Body of pancreas (tissue), 4 donors: ENCODE measurements around the gene SLC36A2. TPM values are rescaled to one million over a fixed set of nuclear protein-coding genes. Genes with fewer than 3 reads are reported as not detected.

Experiments
- ATAC-seq: fragments of 150-250 bp; one replicate; pipeline ENCODE4 v1.9.1; 2016
- DNase-seq, 4 donors: peaks; one replicate each; pipeline ENCODE4 v3.0.0-alpha.2; 2019
- H3K27ac ChIP-seq, 4 donors: fragments of 200-600 bp; sonication (generic); 1 replicate in 3 of 4; 2 replicates in 1 of 4; pipeline versions ENCODE4 v1.5.1 to v1.6.1; 2016 to 2019; ENCODE audit warnings: mild to moderate bottlenecking in 1 of 4, mixed read lengths in 1 of 4, moderate library complexity in 1 of 4
- H3K27me3 ChIP-seq, 2 donors: fragments of 200-600 bp; sonication (generic); one replicate each; pipeline ENCODE4 v1.6.0; 2016; ENCODE audit warnings: mild to moderate bottlenecking in 1 of 2
- H3K36me3 ChIP-seq, 2 donors: fragments of 200-600 bp; sonication (generic); replicated peaks in 1 of 2; 2 replicates each; pipeline ENCODE4 v1.5.1; 2016; ENCODE audit warnings: low read depth in 2 of 2; ENCODE audit not compliant: insufficient read depth in 1 of 2
- H3K4me1 ChIP-seq: fragments of 200-600 bp; sonication (generic); one replicate; pipeline ENCODE4 v1.6.0; 2016
- H3K4me3 ChIP-seq, 2 donors: fragments of 200-600 bp; sonication (generic); 1 replicate in 1 of 2; 2 replicates in 1 of 2; pipeline ENCODE4 v1.5.1; 2016 to 2019
- H3K9me3 ChIP-seq, 3 donors: fragments of 200-600 bp; sonication (generic); 1 replicate in 2 of 3; 2 replicates in 1 of 3; pipeline ENCODE4 v1.5.1; 2016
- POLR2A ChIP-seq, 3 donors: fragments of 450-650 bp; IDR thresholded peaks; one replicate each; pipeline ENCODE4 v1.6.1; 2016; ENCODE audit warnings: antibody characterized with exemption in 3 of 3, mild to moderate bottlenecking in 2 of 3
- WGBS, 2 donors: methylation state at CpG; one replicate each; pipeline ENCODE4 v1.1.5; 2017; 5-methylcytosine and 5-hydroxymethylcytosine counted together
- intact Hi-C: fragments of 100-400 bp; cut with DNase I; formaldehyde crosslinking; loops from one replicate; pipeline ENCODE4 v1.15.1; 2023
- total RNA-seq, 2 donors: library from RNA; depleted of rRNA; stranded (reverse); fragments of >200 nt; gene quantifications; one replicate each; pipeline ENCODE4 v1.1.0, GENCODE V29; 2016
- TF ChIP-seq, protein P1 (sequence below), 7 experiments: fragments of 450-650 bp in 4 of 7; fragments of 200-600 bp in 3 of 7; sonication (generic) in 3 of 7; IDR thresholded peaks; one replicate each; pipeline ENCODE4 v1.5.1; 2016 to 2019; ENCODE audit warnings: antibody characterized with exemption in 7 of 7

The SLC36A2 gene
- not detected for total RNA-seq

DNA sequence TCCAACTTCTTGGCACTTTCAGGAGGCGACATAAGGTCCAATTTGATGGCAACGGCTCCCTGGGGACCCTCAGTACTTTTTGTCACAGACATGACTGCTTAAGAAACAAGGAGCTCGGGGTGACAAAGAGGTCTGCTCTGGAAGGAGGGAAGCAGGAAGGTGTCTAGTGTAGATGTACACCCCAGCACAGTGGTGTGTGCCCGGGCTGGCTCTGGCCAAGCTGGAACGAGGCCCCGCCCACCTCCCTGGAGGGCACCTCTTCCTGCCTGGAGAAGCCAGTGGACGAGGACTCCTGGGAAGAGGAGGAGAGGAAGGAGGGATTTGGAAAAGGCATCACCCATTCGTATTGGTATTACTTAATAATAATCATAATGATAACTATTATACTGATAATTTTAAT lies at the start of gene SLC36A2:
Gene SLC36A2 (minus strand): TSS at position 191 of the 400 bp plus-strand sequence. CDS start 99 bp downstream, at position 92.
- Histone ChIP-seq H3K36me3 (no peaks in the 10 kb centered on the region), H3K27me3 (no peaks in the 10 kb centered on the region), H3K4me3 (no peak within 1 kb of the TSS), H3K27ac (no peak within 1 kb of the TSS), H3K4me1 (no peaks in the 10 kb centered on the region), H3K9me3 (no peaks in the 10 kb centered on the region)
- ATAC-seq (no peak), DNase-seq (no peak)
- intact Hi-C loops, result no loop called here
- TF ChIP-seq, protein P1, sequence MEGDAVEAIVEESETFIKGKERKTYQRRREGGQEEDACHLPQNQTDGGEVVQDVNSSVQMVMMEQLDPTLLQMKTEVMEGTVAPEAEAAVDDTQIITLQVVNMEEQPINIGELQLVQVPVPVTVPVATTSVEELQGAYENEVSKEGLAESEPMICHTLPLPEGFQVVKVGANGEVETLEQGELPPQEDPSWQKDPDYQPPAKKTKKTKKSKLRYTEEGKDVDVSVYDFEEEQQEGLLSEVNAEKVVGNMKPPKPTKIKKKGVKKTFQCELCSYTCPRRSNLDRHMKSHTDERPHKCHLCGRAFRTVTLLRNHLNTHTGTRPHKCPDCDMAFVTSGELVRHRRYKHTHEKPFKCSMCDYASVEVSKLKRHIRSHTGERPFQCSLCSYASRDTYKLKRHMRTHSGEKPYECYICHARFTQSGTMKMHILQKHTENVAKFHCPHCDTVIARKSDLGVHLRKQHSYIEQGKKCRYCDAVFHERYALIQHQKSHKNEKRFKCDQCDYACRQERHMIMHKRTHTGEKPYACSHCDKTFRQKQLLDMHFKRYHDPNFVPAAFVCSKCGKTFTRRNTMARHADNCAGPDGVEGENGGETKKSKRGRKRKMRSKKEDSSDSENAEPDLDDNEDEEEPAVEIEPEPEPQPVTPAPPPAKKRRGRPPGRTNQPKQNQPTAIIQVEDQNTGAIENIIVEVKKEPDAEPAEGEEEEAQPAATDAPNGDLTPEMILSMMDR (IDR thresholded peaks at IDR 0.05), result no peak
- TF ChIP-seq POLR2A (IDR thresholded peaks at IDR 0.05), result no peak
- WGBS, 2 donors, result 42 to 53% methylated on average over 8 of the region's 8 CpGs

GRCh38 chr5:151388960-151389359 lies 41.6 kb upstream of the SLC36A2 start:
- no peak overlapping the region for H3K27ac ChIP-seq
- H3K36me3 ChIP-seq, result no peaks in the 10 kb centered on the region
- ATAC-seq (no peak), DNase-seq (no peak)
- intact Hi-C loops, result no loop called here
- 45 to 50% methylated on average over 2 of the region's 2 CpGs for WGBS, 2 donors
- H3K27me3 ChIP-seq, result no peaks in the 10 kb centered on the region
- H3K4me3 ChIP-seq, result no peak overlapping the region
- no peak for TF ChIP-seq POLR2A (IDR thresholded peaks at IDR 0.05)
- TF ChIP-seq, protein P1 (IDR thresholded peaks at IDR 0.05), result no peak
- H3K9me3 ChIP-seq, result no peaks in the 10 kb centered on the region
- H3K4me1 ChIP-seq, result no peaks in the 10 kb centered on the region

DNA sequence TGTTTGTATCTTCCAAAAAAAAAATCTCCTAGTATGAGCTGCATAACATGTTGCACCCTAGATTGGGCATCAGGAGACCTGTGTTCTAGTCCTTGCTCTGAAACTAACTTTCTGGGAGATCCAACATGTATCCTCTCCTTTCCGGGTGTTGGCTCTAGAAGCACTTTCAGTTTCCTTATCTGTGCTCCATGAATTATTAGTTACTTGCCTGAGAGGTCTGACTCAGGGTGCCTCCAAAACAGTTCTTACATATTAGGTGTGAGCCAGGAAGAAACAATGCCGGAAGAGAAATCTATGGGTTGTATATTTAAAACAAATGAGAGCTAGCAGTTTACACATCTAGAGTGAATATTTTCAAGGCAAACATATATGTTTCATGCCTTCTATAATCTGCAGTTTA lies 36.7 kb upstream of the SLC36A2 start:
- Histone ChIP-seq H3K4me3 (no peak overlapping the region), H3K4me1 (no peaks in the 10 kb centered on the region), H3K9me3 (no peaks in the 10 kb centered on the region), H3K27ac (no peak overlapping the region), H3K27me3 (no peaks in the 10 kb centered on the region), H3K36me3 (no peaks in the 10 kb centered on the region)
- 57 to 59% methylated on average over 2 of the region's 2 CpGs for WGBS, 2 donors
- no peak for ATAC-seq
- intact Hi-C loops, result no loop called here
- no peak for DNase-seq
- no peak for TF ChIP-seq POLR2A (IDR thresholded peaks at IDR 0.05)
- TF ChIP-seq, protein P1 (IDR thresholded peaks at IDR 0.05), result no peak

- TF ChIP-seq, protein P1 (IDR thresholded peaks at IDR 0.05), result no peak
- TF ChIP-seq POLR2A (IDR thresholded peaks at IDR 0.05), result no peak
- no peaks in the 10 kb centered on the region for H3K27me3 ChIP-seq
- no peaks in the 10 kb centered on the region for H3K9me3 ChIP-seq
- no peaks in the 10 kb centered on the region for H3K4me1 ChIP-seq
- no peak for ATAC-seq
- WGBS, 2 donors, result 69 to 81% methylated on average over 8 of the region's 8 CpGs
- DNase-seq, result no peak
- no peak overlapping the region for H3K4me3 ChIP-seq
- intact Hi-C loops, result no loop called here
- no peaks in the 10 kb centered on the region for H3K36me3 ChIP-seq
- no peak overlapping the region for H3K27ac ChIP-seq
Observed at GRCh38 chr5:151383011-151383410, 35.7 kb upstream of the SLC36A2 start.

DNA sequence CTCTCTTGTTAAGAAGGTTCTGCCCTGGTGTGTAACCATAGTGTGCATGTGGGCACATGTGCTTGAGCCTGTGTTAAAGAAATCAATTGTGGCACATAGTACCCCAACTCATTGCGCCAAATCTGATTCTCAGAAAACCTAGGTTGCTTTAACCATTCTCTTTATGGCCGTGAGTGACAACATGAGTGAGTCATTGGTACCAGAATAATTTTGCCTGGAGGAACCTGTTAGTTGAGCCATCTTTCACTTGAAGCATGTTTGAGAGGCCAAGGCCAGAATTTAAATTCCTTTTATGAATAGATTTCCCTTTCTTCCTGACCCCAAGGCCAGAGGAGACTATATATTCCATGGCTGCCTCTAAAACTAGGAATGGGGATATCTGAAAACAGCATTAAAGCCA lies 35.2 kb upstream of the SLC36A2 start:
- Histone ChIP-seq H3K36me3 (no peaks in the 10 kb centered on the region), H3K27me3 (no peaks in the 10 kb centered on the region), H3K27ac (no peak overlapping the region), H3K9me3 (no peaks in the 10 kb centered on the region), H3K4me3 (no peak overlapping the region), H3K4me1 (no peaks in the 10 kb centered on the region)
- no peak for TF ChIP-seq POLR2A (IDR thresholded peaks at IDR 0.05)
- ATAC-seq (no peak), DNase-seq (no peak)
- WGBS, 2 donors, result 74 to 84% methylated on average over 2 of the region's 2 CpGs
- intact Hi-C loops, result no loop called here
